22Rv1 (cell line): Measurements from ENCODE around the gene CDCA8.

Experiments used
- CTCF ChIP-seq: fragments of 450-650 bp; IDR thresholded peaks from 2 replicates; pipeline ENCODE4 v1.5.1; 2017; ENCODE audit warnings: mild to moderate bottlenecking
- ZFX ChIP-seq: fragments of 450-650 bp; IDR thresholded peaks from 2 replicates; pipeline ENCODE4 v1.6.1; 2017; ENCODE audit warnings: antibody characterized with exemption, borderline replicate concordance

DNA sequence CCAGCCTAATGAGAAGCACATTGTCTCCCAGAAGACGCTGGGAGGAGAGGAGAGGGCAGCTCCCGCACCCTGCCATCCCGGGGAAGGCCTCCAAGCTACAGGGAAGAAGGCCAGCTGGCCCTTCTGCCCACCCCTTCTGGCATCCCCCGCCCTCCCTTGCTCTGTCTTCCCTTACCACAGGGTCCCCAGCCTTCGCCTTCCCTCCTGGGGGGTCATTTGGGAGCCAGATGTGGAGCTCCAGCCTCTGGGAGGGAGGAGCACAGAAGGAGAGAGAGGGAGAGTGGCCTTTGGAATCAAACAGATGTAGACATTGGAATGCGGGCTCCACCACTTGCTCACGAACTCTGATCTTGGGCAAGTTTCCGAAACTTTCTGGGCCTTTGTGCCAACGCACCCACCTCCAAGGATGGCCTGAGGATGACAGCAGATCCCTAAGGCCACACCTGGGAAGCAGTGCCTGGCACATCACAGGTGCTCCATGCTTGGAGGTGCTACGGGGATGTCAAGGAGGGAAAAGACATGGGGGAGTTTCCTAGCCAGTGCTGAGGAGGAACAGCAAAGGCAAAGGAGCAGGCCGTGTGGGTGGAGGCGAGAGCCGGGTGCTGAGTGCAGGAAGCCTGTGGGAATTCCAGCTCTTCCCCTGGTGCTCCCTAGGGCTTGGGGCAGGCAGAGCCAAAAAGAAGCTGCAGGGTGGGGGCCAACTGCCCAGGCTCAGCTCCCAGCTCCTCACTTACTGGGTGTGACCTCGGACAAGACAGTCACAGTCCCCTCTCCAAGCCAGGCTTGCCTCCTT, 34.5 kb upstream of the CDCA8 start:
- TF ChIP-seq CTCF (no peak), ZFX (no peak)
